ENCODE data around the gene TRPC4AP. TPM values are rescaled to one million over a fixed set of nuclear protein-coding genes. Genes with fewer than 3 reads are reported as not detected.

TRPC4AP gene
- total and polyA plus RNA-seq, 10 of the 15 experiments (the other 5 are each of a cell fraction or from before 2014, with no cell fraction given), result 1.1 to 61.7 (median 41.2) TPM

DNA sequence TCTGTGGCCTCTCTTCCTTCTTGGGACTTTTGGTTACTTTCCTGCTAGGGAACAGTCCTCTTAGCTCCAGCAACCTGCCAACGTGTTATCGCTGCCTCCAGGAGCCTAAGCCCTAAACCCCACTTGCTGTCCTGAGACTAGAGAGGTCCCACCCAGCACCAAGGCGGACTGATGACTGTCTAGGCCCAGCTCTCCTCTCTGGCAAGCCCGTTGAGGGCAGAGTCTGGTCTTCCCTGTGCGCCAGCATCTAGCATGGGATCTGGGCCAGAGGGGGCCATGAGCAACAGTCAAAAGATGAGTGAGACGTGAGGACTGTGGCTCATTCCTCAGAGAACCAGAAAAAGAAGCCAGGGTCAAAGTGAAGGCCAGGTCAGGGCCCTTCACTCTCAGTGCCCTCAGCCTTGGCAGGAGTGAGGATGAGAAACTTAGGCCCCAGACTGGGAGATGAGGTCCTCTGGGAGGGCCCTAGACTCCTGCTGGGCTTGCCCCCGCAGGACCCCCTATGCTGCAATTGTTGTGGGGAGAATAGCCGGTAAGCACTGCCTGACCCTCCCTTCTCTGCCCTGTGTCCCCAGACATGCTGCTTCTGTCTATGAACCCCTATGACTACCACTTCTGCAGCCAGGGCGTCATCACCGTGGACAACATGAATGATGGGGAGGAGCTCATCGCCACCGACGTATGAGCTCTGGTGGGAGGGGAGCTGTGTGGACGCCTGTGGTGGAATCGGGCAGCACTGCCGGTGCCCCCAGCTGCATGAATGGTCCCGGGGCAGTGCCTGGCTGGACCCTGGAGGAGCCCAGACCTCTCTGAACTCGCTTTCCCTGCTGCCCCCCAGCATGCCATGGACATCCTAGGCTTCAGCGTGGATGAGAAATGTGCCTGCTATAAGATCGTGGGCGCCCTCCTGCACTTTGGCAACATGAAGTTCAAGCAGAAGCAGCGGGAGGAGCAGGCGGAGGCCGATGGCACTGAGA is 106.0 kb downstream of the TRPC4AP start (continued):
- TF ChIP-seq, protein P1, sequence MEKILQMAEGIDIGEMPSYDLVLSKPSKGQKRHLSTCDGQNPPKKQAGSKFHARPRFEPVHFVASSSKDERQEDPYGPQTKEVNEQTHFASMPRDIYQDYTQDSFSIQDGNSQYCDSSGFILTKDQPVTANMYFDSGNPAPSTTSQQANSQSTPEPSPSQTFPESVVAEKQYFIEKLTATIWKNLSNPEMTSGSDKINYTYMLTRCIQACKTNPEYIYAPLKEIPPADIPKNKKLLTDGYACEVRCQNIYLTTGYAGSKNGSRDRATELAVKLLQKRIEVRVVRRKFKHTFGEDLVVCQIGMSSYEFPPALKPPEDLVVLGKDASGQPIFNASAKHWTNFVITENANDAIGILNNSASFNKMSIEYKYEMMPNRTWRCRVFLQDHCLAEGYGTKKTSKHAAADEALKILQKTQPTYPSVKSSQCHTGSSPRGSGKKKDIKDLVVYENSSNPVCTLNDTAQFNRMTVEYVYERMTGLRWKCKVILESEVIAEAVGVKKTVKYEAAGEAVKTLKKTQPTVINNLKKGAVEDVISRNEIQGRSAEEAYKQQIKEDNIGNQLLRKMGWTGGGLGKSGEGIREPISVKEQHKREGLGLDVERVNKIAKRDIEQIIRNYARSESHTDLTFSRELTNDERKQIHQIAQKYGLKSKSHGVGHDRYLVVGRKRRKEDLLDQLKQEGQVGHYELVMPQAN (conservative IDR thresholded peaks at IDR 0.05), result no peak

DNA sequence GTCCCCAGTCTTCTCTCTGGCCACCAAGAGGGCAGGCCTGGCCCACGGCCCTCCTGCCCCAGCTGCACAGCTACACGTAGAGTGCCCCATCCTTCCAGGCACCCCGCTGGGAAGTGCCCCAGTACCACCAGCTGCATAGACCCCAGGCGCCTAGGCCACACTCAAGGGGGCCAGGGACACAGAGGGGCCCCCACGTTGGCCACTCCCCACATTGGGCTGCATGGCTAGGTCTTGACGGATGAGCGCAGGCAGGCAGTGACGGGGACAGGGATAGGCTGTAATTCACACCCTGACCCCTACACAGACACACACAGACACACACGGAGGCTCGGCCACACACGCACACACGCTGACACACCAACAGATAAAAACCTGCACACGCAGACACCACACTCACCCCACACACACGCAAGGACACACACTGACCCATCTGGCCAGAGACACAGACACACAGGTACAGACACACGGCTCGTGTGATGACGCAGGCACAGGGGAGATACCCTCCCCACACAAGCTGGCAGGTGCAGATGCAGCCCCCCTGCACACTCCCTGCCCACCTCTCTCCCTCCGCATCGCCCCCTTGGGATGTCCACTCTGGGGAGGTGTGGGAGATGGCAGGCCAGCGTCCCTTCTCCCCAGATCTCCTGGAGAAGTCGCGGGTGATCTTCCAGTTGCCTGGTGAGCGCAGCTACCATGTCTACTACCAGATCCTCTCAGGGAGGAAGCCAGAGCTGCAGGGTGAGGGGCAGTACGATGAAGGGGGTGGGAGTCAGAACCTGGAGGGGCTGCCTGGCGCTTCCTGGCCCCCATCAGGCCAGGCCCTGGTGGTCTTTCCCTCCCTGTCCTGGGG is 106.9 kb downstream of the TRPC4AP start:
- no peak overlapping the region for H3K9ac ChIP-seq (ENCODE audit: control insufficient read depth, insufficient read depth, low read length)
- H3K4me3 ChIP-seq, result no peak overlapping the region
- RAD21 ChIA-PET (ENCODE audit: unreplicated experiment), result no interaction called here
- SMC1A ChIA-PET (ENCODE audit: uncharacterized antibody, unreplicated experiment), result no interaction called here
- H3K9me3 ChIP-seq (replicated peaks; ENCODE audit: control insufficient read depth, insufficient read depth, low read length), result no peaks in the 10 kb centered on the region
- no peaks in the 10 kb centered on the region for H3K79me2 ChIP-seq (ENCODE audit: control insufficient read depth, insufficient read depth, low read length)
- no peaks in the 10 kb centered on the region for H4K20me1 ChIP-seq (ENCODE audit: control insufficient read depth, insufficient read depth)
- DNase-seq (ENCODE audit: low read depth, low spot score), result no peak
- H2AFZ ChIP-seq (ENCODE audit: control insufficient read depth, low read depth, low read length), result no peak overlapping the region
- POLR2A ChIA-PET, result no interaction called here
- intact Hi-C loops (cut with micrococcal nuclease; ENCODE audit: unreplicated experiment) (no loop called here), in situ Hi-C loops (cut with MboI) (no loop called here)
- no peaks in the 10 kb centered on the region for H3K4me1 ChIP-seq (ENCODE audit: control insufficient read depth, insufficient read depth, low read length)
- WGBS (ENCODE audit: insufficient coverage, insufficient replicate concordance, low lambda C conversion rate, missing lambda C conversion rate), result 44% methylated on average over 25 of the region's 25 CpGs
- H3K4me2 ChIP-seq (ENCODE audit: control insufficient read depth, insufficient read depth), result no peak overlapping the region
- FAIRE-seq, result no peak
- no peaks in the 10 kb centered on the region for H3K27me3 ChIP-seq (replicated peaks in 1 of 2; ENCODE audit: control insufficient read depth in 2 of 2, insufficient read depth in 2 of 2, low read length in 1 of 2)
- CTCF ChIA-PET, result no interaction called here
- no TSS peak for BruUV-seq (replicated peaks)
- no peaks in the 10 kb centered on the region for H3K36me3 ChIP-seq (ENCODE audit: control insufficient read depth in 2 of 2, insufficient read depth in 2 of 2, low read length in 1 of 2)
- no peak for ATAC-seq
- H3K27ac ChIP-seq (ENCODE audit: control insufficient read depth, insufficient read depth), result no peak overlapping the region
- TF ChIP-seq, protein P2, sequence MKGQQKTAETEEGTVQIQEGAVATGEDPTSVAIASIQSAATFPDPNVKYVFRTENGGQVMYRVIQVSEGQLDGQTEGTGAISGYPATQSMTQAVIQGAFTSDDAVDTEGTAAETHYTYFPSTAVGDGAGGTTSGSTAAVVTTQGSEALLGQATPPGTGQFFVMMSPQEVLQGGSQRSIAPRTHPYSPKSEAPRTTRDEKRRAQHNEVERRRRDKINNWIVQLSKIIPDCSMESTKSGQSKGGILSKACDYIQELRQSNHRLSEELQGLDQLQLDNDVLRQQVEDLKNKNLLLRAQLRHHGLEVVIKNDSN (IDR thresholded peaks at IDR 0.05; ENCODE audit: borderline replicate concordance, extremely low read length, insufficient read depth, low read depth, low read length), result no peak
- TF ChIP-seq, protein P3, sequence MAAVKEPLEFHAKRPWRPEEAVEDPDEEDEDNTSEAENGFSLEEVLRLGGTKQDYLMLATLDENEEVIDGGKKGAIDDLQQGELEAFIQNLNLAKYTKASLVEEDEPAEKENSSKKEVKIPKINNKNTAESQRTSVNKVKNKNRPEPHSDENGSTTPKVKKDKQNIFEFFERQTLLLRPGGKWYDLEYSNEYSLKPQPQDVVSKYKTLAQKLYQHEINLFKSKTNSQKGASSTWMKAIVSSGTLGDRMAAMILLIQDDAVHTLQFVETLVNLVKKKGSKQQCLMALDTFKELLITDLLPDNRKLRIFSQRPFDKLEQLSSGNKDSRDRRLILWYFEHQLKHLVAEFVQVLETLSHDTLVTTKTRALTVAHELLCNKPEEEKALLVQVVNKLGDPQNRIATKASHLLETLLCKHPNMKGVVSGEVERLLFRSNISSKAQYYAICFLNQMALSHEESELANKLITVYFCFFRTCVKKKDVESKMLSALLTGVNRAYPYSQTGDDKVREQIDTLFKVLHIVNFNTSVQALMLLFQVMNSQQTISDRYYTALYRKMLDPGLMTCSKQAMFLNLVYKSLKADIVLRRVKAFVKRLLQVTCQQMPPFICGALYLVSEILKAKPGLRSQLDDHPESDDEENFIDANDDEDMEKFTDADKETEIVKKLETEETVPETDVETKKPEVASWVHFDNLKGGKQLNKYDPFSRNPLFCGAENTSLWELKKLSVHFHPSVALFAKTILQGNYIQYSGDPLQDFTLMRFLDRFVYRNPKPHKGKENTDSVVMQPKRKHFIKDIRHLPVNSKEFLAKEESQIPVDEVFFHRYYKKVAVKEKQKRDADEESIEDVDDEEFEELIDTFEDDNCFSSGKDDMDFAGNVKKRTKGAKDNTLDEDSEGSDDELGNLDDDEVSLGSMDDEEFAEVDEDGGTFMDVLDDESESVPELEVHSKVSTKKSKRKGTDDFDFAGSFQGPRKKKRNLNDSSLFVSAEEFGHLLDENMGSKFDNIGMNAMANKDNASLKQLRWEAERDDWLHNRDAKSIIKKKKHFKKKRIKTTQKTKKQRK (IDR thresholded peaks at IDR 0.05; ENCODE audit: low read depth, low read length), result no peak
- TF ChIP-seq IKZF1 (conservative IDR thresholded peaks at IDR 0.05) (no peak), GABPA (IDR thresholded peaks at IDR 0.05; ENCODE audit: low read depth) (no peak), NR2F1 (conservative IDR thresholded peaks at IDR 0.05) (no peak), PAX5 (IDR thresholded peaks at IDR 0.05; ENCODE audit: borderline replicate concordance, low read depth, low read length) (no peak)
- TF ChIP-seq, protein P4, sequence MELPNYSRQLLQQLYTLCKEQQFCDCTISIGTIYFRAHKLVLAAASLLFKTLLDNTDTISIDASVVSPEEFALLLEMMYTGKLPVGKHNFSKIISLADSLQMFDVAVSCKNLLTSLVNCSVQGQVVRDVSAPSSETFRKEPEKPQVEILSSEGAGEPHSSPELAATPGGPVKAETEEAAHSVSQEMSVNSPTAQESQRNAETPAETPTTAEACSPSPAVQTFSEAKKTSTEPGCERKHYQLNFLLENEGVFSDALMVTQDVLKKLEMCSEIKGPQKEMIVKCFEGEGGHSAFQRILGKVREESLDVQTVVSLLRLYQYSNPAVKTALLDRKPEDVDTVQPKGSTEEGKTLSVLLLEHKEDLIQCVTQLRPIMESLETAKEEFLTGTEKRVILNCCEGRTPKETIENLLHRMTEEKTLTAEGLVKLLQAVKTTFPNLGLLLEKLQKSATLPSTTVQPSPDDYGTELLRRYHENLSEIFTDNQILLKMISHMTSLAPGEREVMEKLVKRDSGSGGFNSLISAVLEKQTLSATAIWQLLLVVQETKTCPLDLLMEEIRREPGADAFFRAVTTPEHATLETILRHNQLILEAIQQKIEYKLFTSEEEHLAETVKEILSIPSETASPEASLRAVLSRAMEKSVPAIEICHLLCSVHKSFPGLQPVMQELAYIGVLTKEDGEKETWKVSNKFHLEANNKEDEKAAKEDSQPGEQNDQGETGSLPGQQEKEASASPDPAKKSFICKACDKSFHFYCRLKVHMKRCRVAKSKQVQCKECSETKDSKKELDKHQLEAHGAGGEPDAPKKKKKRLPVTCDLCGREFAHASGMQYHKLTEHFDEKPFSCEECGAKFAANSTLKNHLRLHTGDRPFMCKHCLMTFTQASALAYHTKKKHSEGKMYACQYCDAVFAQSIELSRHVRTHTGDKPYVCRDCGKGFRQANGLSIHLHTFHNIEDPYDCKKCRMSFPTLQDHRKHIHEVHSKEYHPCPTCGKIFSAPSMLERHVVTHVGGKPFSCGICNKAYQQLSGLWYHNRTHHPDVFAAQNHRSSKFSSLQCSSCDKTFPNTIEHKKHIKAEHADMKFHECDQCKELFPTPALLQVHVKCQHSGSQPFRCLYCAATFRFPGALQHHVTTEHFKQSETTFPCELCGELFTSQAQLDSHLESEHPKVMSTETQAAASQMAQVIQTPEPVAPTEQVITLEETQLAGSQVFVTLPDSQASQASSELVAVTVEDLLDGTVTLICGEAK (IDR thresholded peaks at IDR 0.05; ENCODE audit: borderline replicate concordance), result no peak

Data from GM12878 (cell line).